ENCODE results near the gene IFT122. TPM values are rescaled to one million over a fixed set of nuclear protein-coding genes. Genes with fewer than 3 reads are reported as not detected.

IFT122 gene
- total and polyA plus RNA-seq, 8 donors, result 15.3 to 37.1 (median 21.8) TPM

DNA sequence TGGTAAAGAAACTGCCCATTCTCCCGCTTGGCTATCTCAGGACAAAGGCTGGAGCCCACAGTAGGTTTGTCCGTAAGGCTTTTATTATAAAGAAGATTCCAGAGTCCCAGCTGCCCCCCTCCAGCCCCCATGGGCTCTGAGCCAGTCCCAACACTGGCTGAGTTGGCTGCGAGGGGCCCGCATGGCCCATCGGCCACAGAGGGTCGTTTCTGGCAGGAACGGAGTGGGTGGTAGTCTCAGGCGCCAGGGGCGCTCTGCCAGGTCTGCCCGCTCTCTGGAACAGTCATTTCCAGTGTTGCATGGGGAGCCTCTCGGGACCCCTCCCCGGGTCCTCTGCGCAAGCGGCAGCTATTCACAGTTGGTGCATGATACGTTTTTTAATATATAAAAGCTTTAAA, 115.1 kb downstream of the IFT122 start:
- peak in 1 of 6 donors; percentile 32 for DNase-seq
- H3K27me3 ChIP-seq, result no peaks in the 10 kb centered on the region
- TF ChIP-seq, protein P1, sequence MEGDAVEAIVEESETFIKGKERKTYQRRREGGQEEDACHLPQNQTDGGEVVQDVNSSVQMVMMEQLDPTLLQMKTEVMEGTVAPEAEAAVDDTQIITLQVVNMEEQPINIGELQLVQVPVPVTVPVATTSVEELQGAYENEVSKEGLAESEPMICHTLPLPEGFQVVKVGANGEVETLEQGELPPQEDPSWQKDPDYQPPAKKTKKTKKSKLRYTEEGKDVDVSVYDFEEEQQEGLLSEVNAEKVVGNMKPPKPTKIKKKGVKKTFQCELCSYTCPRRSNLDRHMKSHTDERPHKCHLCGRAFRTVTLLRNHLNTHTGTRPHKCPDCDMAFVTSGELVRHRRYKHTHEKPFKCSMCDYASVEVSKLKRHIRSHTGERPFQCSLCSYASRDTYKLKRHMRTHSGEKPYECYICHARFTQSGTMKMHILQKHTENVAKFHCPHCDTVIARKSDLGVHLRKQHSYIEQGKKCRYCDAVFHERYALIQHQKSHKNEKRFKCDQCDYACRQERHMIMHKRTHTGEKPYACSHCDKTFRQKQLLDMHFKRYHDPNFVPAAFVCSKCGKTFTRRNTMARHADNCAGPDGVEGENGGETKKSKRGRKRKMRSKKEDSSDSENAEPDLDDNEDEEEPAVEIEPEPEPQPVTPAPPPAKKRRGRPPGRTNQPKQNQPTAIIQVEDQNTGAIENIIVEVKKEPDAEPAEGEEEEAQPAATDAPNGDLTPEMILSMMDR (IDR thresholded peaks at IDR 0.05), result no peak
- H3K4me1 ChIP-seq, result no peaks in the 10 kb centered on the region
- FAIRE-seq, result no peak
- no peaks in the 10 kb centered on the region for H3K36me3 ChIP-seq
- H3K9me3 ChIP-seq, result no peaks in the 10 kb centered on the region
- ATAC-seq, result no peak
- no peak overlapping the region for H3K27ac ChIP-seq
- intact Hi-C loops (cut with DNase I), result no loop called here
- H3K4me3 ChIP-seq, result no peak overlapping the region
- 82 to 83% methylated on average over 15 of the region's 15 CpGs for WGBS, 2 donors

DNA sequence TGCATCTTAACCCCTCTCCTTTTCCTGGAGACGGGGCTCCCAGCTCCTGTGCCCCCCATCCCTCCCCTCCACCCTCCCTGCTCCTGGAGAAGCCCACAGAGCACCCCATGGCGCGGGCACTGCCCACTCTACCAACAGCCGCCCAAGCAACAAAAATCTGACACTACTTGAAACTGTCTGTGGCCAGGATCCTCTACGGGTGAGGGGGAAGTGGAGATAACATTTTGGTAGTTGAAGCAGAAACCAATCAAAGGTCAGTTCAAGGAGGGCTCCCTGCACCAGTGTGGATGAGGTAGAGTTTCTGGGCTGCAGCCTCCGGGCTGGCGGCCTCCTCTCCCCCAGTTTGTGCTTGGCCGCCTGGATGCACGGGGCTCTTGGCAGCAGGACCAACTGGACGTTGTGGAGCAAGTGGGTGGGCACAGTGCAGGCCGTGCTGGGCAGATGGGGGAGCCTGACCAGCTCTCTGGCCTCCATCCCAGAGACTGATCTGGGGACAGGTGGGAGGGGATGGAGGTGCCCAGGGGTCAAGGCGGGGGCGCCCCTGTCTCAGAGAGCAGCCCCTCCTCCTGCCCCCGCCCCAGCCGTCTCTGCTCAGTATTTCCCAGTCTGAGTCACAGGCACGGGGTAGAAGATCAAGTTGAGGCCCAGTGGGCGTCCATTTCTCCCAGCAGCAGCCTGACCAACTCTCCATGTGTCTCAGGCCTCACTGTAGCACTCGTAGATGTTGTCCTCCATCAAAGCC, 115.8 kb downstream of the IFT122 start:
- DNase-seq, result peak in 1 of 6 donors; percentile 48
- no peak overlapping the region for H3K4me3 ChIP-seq
- no peak for FAIRE-seq
- TF ChIP-seq, protein P1 (IDR thresholded peaks at IDR 0.05), result no peak
- H3K27ac ChIP-seq, result no peak overlapping the region
- H3K27me3 ChIP-seq, result no peaks in the 10 kb centered on the region
- H3K4me1 ChIP-seq, result no peaks in the 10 kb centered on the region
- ATAC-seq, result no peak
- H3K9me3 ChIP-seq, result no peaks in the 10 kb centered on the region
- no peaks in the 10 kb centered on the region for H3K36me3 ChIP-seq
- 90 to 93% methylated on average over 18 of the region's 18 CpGs for WGBS, 2 donors
- intact Hi-C loops (cut with DNase I), result no loop called here

DNA sequence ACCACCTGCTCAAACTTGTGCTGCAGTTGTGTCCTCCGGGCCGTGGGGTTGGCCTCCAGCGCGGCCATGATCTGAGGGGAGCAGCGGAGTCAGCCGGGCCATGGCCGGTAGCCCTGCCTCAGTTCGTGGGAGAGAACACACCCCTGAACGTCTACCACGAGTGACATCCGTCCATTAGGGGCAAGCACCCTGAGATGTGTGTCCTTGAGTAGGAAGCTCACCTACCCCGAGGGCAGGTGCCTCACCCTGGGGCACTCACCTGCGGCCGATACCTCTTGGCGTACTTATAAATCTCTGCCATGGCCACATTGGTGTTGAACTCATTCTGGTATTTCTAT, 116.3 kb downstream of the IFT122 start:
- no peak overlapping the region for H3K27ac ChIP-seq
- no peak for ATAC-seq
- no peaks in the 10 kb centered on the region for H3K36me3 ChIP-seq
- H3K4me3 ChIP-seq, result no peak overlapping the region
- H3K27me3 ChIP-seq, result no peaks in the 10 kb centered on the region
- WGBS, 2 donors, result 90 to 91% methylated on average over 15 of the region's 15 CpGs
- TF ChIP-seq, protein P1 (IDR thresholded peaks at IDR 0.05), result no peak
- H3K4me1 ChIP-seq, result no peaks in the 10 kb centered on the region
- peak in 1 of 6 donors; percentile 31 for DNase-seq
- FAIRE-seq, result no peak
- H3K9me3 ChIP-seq, result no peaks in the 10 kb centered on the region
- intact Hi-C loops (cut with DNase I), result no loop called here

DNA sequence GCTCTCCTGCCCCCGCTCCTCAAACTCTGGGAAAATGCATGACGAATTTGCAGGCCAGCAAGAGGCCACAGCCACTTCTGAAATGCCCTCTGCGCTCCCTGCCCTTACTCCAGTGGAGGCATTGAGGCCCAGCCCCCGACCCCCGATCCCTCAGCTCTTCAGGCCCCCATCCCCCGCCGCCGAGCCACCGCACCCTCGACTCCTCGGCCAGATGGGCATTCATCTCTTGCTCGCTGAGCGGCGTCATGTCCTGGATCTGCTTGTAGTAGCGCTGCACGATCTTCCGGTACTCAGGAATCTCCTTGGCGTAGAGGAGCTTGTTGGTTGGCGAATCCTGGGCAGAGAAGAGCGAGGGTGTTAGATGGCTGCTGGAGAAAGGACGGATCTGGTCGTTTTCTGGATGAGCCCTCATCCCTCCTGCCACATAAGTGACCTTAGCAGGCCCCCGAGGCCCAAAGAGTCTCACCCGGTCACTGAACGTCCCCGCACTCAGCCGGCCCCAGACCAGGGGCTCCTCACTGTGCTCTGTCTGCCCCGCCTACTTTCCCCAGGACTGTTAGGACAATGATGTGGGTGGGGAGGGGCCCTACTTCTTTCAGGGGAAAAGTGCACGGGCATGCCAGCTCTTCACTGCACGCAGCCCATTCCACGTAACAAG, 117.0 kb downstream of the IFT122 start:
- FAIRE-seq, result no peak
- Histone ChIP-seq H3K4me1 (no peaks in the 10 kb centered on the region), H3K4me3 (no peak overlapping the region), H3K36me3 (no peaks in the 10 kb centered on the region), H3K27me3 (no peaks in the 10 kb centered on the region), H3K27ac (no peak overlapping the region), H3K9me3 (no peaks in the 10 kb centered on the region)
- intact Hi-C loops (cut with DNase I), result no loop called here
- 88 to 90% methylated on average over 31 of the region's 31 CpGs for WGBS, 2 donors
- no peak for ATAC-seq
- TF ChIP-seq, protein P1 (IDR thresholded peaks at IDR 0.05), result no peak
- peak in 1 of 6 donors; percentile 43 for DNase-seq

DNA sequence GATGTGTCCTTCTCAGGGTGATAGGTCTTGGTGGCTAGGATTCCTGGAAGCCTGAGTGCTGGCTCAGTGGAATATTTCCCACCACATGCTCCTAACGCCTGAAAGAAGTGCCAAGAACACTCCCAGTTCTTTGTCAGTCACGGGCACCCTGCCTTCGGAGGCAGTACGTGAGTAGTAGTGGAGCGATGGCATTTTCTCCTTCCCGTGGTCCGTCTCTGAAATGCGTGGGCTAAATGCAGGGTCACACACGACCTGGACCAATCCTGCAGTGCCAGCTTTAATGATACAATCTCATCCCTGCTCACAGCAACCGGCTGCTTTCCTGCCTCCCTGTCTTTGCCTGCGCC, 117.5 kb downstream of the IFT122 start:
- no peaks in the 10 kb centered on the region for H3K36me3 ChIP-seq
- TF ChIP-seq, protein P1 (IDR thresholded peaks at IDR 0.05), result no peak
- FAIRE-seq, result no peak

More for the DNA sequence above, 117.5 kb downstream of the IFT122 start:
- Histone ChIP-seq H3K27me3 (no peaks in the 10 kb centered on the region), H3K27ac (no peak overlapping the region), H3K4me1 (no peaks in the 10 kb centered on the region), H3K4me3 (no peak overlapping the region), H3K9me3 (no peaks in the 10 kb centered on the region)
- ATAC-seq (peak in 1 of 4 donors; percentile 6), DNase-seq (peak in 1 of 6 donors; percentile 15)
- 78 to 82% methylated on average over 11 of the region's 11 CpGs for WGBS, 2 donors
- intact Hi-C loops (cut with DNase I), result no loop called here

Measured in pancreas (tissue), 10 donors.